TTC549 (cell line): ENCODE results near the gene PTPRCAP.
A peak's percentile ranks its signal among the peaks of the same experiment; 100 is the strongest.
"Not testable (repeated sequence)": the region's sequence is repeated elsewhere in the genome, so short reads cannot be mapped to it uniquely, and the experiment has no call there.

Source experiments
- FAIRE-seq: peaks from 2 replicates; lab custom pipeline; 2012; peaks lifted over from hg19 to GRCh38; lab: Jason Lieb, UNC

Gene PTPRCAP, protein sequence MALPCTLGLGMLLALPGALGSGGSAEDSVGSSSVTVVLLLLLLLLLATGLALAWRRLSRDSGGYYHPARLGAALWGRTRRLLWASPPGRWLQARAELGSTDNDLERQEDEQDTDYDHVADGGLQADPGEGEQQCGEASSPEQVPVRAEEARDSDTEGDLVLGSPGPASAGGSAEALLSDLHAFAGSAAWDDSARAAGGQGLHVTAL

DNA sequence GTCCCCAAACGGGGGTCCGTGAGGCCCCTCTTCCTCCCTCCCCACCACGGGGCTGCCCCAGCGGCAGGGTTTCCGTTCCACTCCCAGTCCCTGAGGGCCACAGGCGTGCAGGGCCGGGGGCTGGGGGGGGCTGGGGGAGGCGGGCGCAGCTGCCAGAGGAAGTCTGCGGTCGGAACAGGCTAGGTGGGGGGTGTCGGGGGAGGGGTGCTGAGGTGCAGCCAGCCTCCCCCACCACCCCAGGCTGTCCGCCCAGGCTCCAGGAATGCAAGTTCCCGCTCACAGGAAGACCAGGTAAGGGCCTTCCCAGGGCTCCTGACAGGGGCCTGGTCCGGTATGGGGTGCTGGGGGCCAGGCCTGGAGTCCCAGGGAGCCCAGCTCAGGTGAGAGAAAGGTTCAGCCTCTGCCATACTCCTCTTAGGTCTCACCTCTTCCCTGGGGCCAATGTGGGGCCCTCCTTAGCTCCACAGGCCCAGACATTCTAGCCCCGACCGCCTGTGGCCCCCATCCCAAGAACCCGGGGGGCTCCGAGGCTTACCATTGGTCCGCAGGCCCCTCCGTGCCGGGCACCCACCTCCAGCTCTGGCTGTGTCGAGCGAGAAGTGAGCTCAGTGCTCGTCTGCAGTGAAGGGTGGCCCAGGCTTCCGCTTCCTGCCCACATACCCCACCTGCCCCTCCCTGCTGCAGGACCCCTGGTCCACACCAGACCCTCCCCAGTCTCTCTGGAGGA, at the start of gene PTPRCAP:
Gene PTPRCAP (minus strand): TSS at position 601 of the 727 bp plus-strand sequence. CDS start 63 bp downstream, at position 538.
- FAIRE-seq = no peak

DNA sequence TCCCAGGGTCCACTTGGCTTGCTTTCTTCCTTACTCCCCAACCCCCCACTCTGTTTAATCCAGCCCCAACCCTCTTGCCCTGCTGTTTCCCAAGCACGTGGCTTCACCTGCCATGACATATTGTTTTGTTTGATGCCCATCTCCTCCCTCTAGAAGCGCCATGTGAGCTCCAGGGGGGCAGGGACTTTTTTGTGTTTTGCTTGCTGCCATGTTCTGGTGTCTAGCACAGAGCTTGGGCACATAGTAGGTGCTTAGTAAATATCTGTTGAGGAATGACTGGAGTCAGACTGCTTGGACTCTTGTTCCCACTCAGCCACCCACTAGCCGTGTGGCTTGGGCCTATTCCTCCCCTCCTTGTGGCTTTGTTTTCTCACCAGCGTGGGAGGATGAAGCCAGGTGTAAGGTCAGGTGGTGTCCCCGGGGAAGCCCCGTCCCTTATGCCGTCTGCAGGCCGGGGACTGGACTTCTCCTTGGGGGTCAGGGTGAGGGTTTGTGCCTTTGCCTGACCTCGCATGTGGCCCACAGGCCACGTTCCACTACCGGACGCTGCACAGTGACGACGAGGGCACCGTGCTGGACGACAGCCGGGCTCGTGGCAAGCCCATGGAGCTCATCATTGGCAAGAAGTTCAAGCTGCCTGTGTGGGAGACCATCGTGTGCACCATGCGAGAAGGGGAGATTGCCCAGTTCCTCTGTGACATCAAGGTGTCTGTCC, 49.2 kb upstream of the PTPRCAP start:
- FAIRE-seq = no peak

DNA sequence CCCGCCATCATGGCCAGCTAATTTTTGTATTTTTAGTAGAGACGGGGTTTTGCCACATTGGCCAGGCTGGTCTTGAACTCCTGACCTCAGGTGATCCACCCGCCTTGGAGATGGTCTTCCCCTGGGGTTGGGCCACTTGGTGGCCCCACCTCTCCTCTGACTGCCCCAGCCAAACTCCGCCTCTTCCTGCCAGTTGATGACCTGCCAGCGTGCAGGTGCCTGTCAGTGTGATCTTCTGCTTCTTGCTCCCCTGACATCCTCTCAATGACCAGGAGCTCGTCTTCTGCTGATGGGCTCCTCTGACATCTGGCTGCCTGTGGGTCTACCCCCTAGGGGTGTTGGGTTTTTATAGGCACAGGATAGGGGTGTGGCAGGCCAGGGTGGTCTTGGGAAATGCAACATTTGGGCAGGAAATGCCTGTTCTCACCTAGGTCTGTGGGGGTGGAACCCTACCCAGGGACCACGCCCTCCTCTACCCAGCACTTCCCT, 48.4 kb upstream of the PTPRCAP start:
- not testable (repeated sequence) for FAIRE-seq

GRCh38 chr11:67484847-67485311, 47.4 kb upstream of the PTPRCAP start:
- no peak for FAIRE-seq

DNA sequence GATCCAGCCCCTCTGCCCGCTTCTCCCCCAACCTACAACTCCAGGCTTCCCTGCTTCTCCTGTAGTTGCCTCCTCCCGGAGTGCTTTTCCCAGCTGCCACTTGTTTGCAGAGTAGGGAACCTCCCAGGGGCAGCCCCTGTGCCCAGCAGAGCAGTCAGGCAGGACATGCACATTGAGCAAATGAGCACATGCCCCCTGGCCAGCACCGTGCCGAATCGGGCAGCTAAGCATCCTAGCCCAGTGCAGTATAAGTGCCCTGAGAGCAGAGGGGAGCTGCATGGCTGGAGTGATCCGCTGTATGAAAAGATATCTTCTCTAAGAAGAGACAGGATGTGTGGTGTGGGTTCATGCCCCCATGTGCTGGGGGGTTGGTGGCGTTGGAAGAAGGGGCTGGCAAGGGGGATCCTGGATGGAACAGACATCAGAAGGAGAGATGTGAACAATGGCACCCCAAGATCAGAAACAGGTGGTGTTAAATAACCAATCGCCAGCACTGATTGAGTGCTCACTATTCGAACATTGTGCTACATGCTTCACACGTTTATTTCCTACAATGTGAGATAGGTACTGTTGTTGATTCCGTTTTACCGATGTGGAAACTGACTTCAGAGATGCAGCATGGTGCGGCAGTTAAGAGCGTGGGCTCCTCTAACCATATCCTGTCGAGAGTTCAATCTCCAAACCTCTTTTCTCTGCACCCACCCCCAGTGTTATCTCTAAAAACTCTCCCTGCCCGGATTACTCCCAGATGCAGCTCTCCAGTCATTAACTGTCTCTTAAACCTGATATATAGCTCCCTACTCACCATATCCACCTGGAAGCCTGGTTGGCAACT, 46.6 kb upstream of the PTPRCAP start:
- no peak for FAIRE-seq

- peak; percentile 25 for FAIRE-seq
Observed at GRCh38 chr11:67482827-67483798, 45.6 kb upstream of the PTPRCAP start, which contains the start of gene AIP. Gene AIP, plus strand, starts transcription at chr11:67483026. Its CDS starts 133 bp downstream, at chr11:67483159.

DNA sequence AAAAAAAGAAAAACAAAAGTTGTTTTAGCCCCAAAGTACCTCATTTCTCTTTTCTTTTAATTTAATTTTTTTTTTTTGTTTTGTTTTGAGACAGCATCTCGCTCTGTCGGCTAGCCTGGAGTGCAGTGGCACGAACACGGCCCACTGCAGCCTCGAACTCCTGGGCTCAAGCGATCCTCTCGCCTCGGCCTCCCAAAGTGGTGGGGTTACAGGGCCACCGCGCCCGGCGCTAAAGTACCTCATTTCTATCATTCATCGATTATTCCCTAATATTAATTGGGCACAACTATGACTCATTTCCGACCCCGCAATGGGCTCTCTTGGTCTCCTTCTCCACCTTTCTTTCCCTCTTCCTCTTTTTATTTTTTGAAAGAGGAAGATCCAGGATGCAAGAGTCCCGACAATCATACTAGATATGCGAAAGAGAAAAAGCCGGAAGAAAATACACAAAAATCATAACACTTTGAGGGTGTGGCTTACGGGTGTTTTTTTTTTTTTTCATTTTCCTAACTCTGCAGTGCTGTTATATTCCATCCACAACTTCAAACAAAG, 44.9 kb upstream of the PTPRCAP start:
- FAIRE-seq = no peak

DNA sequence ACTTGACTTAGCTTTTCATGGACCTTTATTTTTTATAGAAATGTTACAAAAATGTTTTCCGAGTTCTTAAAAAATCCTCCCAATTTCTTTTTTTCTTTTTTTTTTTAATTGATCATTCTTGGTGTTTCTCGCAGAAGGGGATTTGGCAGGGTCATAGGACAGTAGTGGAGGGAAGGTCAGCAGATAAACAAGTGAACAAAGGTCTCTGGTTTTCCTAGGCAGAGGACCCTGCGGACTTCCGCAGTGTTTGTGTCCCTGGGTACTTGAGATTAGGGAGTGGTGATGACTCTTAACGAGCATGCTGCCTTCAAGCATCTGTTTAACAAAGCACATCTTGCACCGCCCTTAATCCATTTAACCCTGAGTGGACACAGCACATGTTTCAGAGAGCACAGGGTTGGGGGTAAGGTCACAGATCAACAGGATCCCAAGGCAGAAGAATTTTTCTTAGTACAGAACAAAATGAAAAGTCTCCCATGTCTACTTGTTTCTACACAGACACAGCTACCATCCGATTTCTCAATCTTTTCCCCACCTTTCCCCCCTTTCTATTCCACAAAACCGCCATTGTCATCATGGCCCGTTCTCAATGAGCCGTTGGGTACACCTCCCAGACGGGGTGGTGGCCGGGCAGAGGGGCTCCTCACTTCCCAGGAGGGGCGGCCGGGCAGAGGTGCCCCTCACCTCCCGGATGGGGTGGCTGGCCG, 40.0 kb upstream of the PTPRCAP start:
- FAIRE-seq = not testable (repeated sequence)

DNA sequence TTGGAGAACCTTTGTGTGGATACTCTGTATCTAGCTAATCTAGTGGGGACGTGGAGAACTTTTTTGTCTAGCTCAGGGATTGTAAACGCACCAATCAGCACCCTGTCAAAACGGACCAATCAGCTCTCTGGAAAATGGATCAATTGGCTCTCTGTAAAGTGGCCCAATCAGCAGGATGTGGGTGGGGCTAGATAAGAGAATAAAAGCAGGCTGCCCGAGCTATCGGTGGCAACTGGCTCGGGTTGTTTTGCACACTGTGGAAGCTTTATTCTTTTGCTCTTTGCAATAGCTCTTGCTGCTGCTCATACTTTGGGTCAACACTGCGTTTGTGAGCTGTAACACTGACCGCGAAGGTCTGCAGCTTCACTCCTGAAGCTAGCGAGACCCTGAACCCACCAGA, 39.2 kb upstream of the PTPRCAP start:
- FAIRE-seq = not testable (repeated sequence)

- FAIRE-seq = no peak
Observed at GRCh38 chr11:67472882-67473281, 35.4 kb upstream of the PTPRCAP start.

DNA sequence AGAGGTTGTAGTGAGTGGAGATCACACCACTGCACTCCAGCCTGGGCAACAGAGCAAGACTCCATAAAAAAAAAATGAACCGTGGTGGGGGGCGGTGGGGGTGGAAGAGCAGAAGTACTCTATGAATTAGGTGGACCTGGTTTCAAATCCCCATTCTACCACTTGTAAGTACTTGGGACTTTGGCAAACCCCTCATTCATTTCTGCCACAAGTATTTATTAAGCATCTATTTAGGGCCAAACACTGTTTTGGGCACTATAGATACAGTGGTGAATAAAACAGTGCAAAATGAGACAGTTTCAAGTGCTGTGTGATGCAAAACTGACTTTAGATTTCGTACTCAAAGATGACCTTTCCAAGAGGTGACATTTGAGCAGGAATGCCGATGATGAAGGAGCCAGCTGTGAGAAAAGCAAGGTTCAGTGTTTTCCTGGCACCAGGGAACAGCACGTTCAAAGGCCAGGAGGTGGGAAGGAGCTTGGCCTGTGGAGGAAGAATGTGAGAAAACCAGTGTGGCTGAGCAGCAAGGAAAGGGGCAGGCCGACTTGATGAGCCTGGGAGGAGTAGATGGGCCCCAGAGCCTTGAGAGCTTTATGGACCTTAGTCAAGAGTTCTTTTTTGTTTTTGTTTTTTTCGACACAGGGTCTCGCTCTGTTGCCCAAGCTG, 33.0 kb upstream of the PTPRCAP start:
- no peak for FAIRE-seq

DNA sequence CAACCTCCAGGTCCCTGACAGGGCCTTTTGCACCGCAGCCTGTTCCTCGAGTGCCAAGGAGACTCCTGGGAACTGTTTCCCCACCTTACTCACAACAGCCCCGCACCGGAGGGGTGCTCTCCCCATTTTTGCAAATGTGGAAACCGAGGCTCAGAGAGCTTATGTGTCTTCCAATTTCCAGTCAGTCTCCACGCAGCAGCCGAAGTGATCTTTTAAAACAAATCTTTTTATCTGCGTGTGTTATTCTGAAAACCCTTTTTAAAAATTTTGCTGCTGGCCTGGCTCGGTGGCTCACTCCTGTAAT, 32.0 kb upstream of the PTPRCAP start:
- FAIRE-seq = no peak

- FAIRE-seq = no peak
Observed at GRCh38 chr11:67468759-67469507, 31.5 kb upstream of the PTPRCAP start, which contains the start of gene TMEM134. Gene TMEM134, minus strand, starts transcription at chr11:67469251. Its CDS starts 59 bp downstream, at chr11:67469192.

GRCh38 chr11:67468456-67468758, 30.9 kb upstream of the PTPRCAP start:
- no peak for FAIRE-seq

DNA sequence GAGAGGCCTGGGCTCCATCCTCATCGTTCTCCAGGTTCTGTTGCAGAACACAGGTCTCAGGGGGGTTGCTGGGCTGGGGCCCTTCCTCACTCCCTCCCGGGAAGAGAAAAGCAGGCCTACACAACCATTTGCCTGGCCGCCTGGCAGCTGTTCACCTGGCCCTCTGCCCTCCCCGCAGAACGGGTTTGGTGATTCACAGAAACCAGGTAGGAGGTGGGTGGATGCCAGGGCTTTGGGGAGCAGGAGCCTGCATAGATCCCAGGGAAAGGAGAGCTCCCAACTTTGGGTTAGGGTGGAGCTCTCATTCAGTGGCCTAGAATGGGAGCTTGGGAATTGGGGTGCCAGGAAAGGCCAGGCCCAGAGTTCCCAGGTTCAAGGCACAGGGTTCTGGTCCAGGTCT, 30.6 kb upstream of the PTPRCAP start:
- FAIRE-seq = no peak

DNA sequence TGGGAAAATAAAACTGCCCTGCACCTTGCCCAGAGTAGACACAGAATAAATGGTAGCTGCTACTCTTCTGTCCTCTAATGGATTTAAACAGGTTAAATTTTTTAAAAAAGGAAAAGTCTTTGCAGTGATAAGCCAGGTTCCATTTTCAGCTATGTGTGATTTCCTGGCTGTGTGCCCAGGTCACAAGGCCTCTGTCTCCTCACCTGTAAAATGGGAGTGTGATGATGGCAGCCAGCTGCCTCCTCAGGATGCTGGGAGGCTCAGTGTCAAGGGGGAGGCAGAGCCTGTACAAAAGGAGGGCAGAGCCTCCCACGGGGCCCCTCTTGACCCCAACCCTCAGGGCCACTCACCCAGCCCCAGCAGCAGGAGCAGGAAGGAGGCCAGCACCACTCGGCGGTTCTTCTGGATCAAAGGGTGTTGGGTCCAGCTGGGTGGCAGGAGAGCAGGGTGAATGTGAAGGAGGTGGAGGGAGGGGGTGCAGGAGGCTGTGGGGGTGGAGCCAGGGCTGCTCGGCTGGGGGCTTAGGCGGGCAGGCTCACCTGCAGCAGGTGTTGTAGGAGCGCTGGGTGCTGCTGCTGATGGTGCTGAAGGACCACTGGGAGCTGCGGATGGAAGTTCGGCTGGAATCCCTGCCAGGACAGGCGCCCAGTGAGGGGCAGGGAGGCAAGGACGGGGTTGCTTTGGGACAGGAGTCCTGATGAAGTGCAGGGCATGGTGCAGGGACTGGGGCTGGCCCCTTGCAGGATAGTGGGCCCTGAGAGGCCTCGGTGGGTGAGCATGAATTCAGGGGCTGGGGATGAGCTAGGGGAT, 29.7 kb upstream of the PTPRCAP start:
- FAIRE-seq = no peak

- FAIRE-seq = no peak
Observed at GRCh38 chr11:67466367-67466766, 28.9 kb upstream of the PTPRCAP start.

GRCh38 chr11:67465530-67465929, 28.0 kb upstream of the PTPRCAP start:
- not testable (repeated sequence) for FAIRE-seq
